HG03521 (cell line): Measurements from ENCODE around the gene REL.
"Not testable (repeated sequence)": the region's sequence is repeated elsewhere in the genome, so short reads cannot be mapped to it uniquely, and the experiment has no call there.

ENCODE experiments used
- ATAC-seq: cut with Tn5 transposase; IDR thresholded peaks from one replicate; pipeline ENCODE4 v1.9.1; 2021; ENCODE audit warnings: mild to moderate bottlenecking, moderate library complexity; ENCODE audit not compliant: unreplicated experiment

Gene REL

GRCh38 chr2:60906395-60906794 lies 25.0 kb downstream of the REL start:
- no peak for ATAC-seq

- ATAC-seq, result no peak
These were observed 26.0 kb downstream of the REL start for GRCh38 chr2:60907329-60907728.

DNA sequence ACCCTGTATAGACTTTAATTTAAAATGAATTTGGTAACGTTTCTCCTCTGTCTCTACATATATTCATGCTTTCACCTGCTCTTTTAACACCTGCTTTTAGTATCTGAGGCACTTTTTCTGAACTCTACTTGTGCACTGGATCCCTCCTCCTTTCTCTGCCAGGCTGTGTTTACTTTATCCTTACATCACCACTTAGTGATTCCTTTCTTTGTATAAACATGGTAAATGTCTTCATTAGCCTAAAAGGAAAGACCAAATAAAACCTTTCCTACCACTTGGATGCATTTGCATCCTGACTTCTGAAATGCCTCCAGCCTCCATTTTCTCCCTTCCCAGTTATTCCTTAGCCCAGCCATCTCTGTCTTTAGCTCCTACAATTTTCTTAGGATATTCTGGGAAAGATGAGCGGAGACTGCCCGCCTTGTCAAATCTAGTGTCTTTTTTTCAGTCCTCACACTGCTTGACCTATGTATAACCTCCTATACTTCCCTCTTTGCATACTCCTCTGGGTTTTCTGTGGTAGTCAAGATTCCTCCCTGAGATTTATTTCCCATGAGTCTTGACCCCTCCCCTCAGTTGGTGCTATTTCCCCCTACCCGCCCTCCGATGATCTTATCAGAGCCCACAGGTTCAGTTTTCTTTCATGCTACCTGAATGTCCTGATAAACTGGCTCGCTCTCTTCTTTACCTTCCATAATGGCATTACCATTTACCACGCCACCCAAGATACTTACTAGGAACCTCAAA lies 44.8 kb downstream of the REL start:
- ATAC-seq, result no peak

DNA sequence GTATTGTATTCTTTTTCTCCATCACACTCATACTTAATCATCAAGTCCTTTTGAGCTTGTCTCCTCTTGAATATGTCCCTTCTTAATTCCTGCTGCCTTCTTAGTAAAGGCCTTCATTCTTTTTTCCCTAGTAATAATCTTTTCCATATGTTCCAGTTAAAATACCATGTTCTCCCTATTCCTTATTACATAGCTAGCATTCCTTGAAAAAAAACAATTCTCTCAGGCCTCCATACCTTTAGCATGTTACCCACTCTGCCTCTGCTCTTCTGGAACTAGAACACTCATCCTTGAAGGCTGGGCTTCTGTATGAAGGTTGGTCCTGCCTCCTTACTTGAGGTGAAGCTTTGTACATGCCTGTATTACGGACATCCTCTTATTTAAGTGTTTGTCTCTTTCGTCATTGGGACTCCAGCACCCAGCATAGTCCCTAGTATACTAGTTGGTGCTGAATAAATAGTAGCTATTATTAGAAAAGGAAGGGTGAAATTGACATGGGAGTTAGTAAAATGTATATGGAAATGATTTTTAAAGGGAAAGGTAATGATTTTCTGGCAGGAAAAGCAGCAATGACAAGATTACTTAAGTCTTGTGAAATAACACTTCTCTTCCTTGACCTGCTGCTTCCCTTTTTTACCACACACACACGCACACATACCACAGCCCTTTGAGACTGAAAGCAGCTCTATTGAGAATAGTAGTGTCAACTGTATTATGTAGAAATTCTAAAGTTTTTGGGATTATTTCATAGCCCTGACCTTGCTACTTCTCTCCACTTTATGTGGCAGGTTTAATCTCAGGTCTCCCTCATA lies 45.6 kb downstream of the REL start:
- ATAC-seq, result no peak

- ATAC-seq, result not testable (repeated sequence)
These were observed 50.7 kb downstream of the REL start for GRCh38 chr2:60932061-60932460.

DNA sequence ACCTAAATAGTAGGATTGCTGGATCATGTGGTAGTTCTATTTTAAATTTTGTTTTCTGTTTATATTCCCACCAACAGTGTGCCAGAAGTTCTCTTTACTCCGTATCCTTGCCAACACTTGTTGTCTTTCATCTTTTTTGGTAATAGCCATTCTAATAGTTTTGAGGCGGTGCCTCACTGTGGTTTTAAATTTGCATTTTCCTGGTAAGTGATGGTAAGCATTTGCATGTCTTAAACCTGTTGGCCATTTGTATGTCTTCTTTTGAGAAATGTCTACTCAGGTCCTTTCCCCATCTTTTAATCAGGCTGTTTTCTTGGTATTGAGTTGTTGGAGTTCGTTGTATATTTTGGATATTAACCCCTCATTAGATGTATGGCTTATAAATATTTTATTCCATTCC lies 51.6 kb downstream of the REL start:
- no peak for ATAC-seq

DNA sequence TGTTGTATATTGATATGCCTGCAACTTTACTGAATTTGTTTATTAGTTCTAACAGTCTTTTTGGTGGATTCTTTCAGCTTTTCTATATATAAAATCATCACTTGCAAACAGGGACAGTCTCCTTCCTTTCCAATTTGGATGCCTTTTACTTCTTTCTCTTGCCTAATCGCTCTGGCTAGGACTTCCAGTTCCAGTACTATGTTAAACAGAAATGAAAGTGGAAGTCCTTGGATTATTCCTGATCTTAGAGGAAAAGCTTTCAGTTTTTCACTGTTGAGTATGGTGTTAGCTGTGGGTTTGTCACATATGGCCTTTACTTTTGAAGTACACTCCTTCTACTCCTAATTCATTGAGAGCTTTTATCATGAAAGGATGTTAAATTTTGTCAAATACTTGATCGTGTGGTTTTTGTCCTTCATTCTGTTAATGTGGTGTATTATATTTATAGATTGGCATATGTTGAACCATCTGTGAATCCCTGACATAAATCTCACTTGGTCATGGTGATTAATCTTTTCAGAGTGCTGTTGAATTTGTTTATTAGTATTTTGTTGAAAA lies 52.9 kb downstream of the REL start:
- ATAC-seq, result no peak

- ATAC-seq, result no peak
These were observed 55.4 kb downstream of the REL start for GRCh38 chr2:60936757-60937156.

DNA sequence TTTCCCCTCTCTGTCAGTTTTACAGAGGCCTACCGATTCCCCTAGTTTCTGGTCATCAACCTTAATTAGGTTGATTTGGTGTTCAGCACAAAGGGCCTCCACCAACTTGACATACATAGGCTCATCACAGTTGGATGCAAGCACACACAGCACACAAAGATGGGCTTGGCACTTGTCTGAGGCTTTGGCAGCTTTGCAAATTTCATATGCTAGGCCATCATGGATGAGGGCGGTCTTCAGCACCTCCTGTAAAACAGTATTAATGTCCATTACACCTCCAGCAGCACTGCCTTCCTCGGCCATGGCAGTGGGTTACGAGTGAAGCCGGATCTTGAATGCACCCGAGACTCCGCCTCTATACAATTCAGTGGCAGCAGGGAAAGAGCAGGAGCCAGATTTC lies 56.9 kb downstream of the REL start:
- no peak for ATAC-seq

- no peak for ATAC-seq
These were observed 58.2 kb downstream of the REL start for GRCh38 chr2:60939622-60940021.

DNA sequence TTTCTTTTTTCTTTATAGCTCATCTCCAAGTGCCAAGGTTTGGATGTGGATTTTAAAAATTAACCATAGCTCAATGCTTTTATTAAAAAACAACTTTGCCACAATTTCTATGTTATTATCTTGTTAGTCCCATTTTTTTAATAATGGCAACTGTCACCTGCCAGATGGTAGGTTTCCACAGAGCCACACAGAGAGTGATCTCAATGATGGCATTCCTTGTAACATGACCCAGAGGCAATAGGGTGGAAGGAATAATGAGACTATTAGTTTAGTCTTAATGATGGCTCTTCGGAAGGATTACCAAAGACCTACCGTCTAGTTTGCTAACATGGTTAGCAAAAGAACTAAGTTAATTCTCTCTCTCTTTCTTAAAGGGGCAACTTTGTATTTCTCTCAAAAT lies 64.0 kb downstream of the REL start:
- no peak for ATAC-seq

DNA sequence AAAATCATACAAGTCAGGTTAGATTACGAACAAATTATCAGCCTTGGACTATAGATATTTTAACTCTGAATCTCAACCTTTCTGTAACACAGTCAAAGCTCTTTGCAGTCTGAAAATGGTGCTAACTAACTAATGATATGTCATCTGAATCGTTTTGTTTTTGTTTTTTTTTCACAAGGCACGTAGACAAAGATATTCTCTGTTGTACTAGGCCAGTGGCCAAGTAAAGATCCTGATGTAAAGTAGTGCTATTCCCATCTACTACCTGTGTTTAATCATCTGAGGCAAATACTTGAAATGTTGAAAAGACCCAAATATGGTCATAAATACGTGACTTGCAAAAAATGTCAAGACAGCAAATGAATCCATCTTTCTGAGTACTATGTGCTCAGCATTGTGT lies 65.7 kb downstream of the REL start:
- ATAC-seq, result no peak

- ATAC-seq, result no peak
These were observed 66.8 kb downstream of the REL start for GRCh38 chr2:60948161-60948560.

DNA sequence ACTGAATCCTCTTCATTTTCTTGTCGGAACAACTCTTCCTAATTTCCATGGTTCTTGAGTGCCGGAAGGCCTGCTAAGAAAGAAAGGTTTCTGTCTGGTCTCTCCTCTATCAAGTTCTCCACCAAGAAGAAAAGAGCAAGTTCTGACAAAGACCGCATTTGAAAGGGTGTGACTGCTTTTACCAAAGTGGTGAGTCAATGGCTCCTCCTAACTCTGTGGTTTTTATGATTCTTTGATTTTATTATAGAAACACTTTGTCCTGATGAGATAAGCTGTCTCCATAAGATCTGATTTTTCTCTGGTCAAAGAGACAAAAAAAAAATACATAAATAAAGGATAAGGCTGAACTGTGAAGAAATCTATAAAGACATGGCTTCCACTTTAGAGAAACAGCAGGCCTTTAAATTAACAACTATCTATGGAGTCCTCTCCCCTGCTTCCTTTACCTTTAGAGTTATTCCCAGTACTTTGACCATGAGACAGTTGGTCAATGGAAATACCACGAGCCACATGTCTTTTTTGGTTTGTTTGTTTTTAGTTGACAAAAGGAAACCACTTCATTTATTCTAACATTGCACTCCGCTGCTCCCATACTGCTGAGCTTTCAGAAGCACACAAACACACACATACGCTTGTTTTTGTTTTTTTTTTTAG lies 67.7 kb downstream of the REL start:
- no peak for ATAC-seq

DNA sequence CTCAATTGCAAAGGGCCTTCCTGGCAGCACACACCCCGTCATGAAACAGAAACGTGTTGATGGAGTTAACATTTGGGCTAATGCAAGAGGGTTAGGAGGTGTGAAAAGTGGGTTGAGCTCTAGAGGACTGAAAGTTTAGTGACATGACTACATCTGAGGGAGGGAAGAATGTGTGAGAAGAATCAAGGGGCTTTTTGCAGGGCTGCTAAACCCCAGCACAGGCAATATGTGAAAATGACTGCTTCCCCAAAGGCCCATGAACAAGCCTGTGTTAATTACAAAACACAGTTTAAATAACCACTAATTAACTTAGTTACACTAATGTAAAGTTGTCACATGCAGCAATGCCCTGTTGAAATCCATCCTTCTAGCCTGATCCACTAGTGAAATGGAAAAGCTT lies 72.8 kb downstream of the REL start:
- no peak for ATAC-seq

- no peak for ATAC-seq
These were observed 75.8 kb downstream of the REL start for GRCh38 chr2:60957224-60957623.

DNA sequence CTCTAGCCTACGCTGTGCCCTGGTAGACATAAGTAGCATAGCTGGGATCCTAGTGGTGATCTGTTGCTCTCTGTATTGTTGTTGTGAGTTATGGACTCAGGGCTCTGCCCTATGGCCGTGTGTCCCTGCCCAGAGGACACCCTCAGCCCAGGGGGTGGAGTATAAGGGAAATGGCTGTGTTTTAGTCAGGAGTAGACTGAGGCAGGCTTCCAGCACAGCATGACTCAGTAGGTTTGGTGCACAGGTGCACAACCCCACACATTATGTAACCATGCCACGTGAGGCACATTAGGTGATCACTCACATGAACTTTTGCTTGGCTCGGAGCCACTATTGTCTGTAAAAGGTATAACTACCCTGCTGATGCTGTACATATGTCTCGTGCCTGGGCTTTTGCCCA lies 76.3 kb downstream of the REL start:
- no peak for ATAC-seq

DNA sequence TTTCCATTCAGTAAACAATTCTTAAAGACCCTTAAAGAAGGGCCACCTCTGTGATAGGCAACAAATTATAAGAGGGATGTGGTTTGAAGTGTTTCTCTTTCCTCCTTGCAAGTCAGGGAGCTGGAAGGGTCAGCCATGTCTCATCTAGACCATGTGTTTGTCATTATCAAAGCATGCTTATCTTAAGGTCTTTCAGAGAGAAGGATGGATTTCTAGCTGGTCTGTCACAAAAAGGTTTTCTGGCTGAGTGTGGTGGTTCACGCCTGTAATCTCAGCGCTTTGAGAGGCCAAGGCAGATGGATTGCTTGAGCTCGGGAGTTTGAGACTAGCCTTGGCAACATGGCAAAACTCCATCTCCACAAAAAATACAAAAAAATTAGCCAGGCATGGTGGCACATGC lies 77.0 kb downstream of the REL start:
- ATAC-seq, result no peak

DNA sequence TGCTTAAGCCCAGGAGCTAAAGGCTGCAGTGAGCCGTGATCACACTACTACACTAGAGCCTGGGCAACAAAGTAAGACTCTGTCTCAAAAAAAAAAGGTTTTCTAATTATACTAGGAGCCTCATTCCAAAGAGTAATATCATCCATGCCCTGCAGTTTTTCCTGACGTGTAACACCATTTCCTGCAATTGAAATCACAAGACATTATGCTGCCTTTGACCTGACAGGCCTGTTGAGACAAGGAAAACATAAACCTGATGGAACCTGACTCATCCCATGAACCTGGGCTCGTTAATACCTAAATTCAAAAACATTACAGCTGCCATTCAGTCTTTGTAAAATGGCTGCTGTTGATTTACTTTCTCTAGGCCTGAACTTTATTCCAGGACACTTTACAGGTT lies 77.4 kb downstream of the REL start:
- ATAC-seq, result no peak

- ATAC-seq, result no peak
These were observed 78.1 kb downstream of the REL start for GRCh38 chr2:60959501-60959900.

GRCh38 chr2:60960706-60961105 lies 79.3 kb downstream of the REL start:
- ATAC-seq, result no peak

GRCh38 chr2:60961457-60961856 lies 80.1 kb downstream of the REL start:
- no peak for ATAC-seq
